Uterus (tissue), 2 donors: ENCODE results near the gene BACH2.
A peak's percentile ranks its signal among the peaks of the same experiment; 100 is the strongest.

ENCODE experiments used
- POLR2A ChIP-seq, 2 donors: fragments of 450-650 bp; IDR thresholded peaks; one replicate each; pipeline ENCODE4 v1.6.1; 2016; ENCODE audit warnings: antibody characterized with exemption in 2 of 2, mild to moderate bottlenecking in 1 of 2, moderate library complexity in 1 of 2
- TF ChIP-seq, protein P1 (sequence below), 4 experiments: fragments of 200-600 bp in 2 of 4; fragments of 450-650 bp in 2 of 4; sonication (generic) in 2 of 4; IDR thresholded peaks; one replicate each; pipeline ENCODE4 v1.5.1; 2016 to 2019; ENCODE audit warnings: antibody characterized with exemption in 4 of 4, mild to moderate bottlenecking in 2 of 4, moderate library complexity in 1 of 4

DNA sequence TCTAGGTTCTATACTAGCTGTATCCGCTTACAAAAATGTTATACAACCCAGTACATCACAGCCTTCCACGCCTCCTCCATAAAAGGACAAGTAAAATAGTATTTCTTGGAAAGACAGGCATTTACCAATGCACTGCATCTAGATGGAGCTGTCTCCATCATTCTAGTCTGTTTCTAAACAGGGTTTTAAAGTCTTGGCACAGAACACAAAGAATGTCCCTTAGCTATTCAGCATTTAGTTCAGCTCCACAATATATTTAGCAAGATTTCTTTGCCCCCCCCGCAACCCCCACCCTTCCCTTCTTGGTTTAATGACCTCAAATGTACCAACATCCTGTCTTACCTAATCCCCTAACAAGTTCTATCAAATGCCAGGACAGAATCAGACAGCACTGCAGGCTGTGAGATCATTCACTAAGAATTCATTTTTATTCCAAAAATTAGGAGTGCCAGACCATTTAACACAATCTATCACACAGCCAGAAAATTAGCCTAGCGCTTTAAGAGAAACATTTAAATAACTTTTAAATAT lies 198.6 kb downstream of the BACH2 start:
- TF ChIP-seq, protein P1, sequence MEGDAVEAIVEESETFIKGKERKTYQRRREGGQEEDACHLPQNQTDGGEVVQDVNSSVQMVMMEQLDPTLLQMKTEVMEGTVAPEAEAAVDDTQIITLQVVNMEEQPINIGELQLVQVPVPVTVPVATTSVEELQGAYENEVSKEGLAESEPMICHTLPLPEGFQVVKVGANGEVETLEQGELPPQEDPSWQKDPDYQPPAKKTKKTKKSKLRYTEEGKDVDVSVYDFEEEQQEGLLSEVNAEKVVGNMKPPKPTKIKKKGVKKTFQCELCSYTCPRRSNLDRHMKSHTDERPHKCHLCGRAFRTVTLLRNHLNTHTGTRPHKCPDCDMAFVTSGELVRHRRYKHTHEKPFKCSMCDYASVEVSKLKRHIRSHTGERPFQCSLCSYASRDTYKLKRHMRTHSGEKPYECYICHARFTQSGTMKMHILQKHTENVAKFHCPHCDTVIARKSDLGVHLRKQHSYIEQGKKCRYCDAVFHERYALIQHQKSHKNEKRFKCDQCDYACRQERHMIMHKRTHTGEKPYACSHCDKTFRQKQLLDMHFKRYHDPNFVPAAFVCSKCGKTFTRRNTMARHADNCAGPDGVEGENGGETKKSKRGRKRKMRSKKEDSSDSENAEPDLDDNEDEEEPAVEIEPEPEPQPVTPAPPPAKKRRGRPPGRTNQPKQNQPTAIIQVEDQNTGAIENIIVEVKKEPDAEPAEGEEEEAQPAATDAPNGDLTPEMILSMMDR (IDR thresholded peaks at IDR 0.05) = peak in 3 of 4 experiments; percentile 38 to 48 (median 38)
- TF ChIP-seq POLR2A (IDR thresholded peaks at IDR 0.05) = no peak
